ENCODE measurements around the gene PRKCH.
A peak's percentile ranks its signal among the peaks of the same experiment; 100 is the strongest.

The PRKCH gene

DNA sequence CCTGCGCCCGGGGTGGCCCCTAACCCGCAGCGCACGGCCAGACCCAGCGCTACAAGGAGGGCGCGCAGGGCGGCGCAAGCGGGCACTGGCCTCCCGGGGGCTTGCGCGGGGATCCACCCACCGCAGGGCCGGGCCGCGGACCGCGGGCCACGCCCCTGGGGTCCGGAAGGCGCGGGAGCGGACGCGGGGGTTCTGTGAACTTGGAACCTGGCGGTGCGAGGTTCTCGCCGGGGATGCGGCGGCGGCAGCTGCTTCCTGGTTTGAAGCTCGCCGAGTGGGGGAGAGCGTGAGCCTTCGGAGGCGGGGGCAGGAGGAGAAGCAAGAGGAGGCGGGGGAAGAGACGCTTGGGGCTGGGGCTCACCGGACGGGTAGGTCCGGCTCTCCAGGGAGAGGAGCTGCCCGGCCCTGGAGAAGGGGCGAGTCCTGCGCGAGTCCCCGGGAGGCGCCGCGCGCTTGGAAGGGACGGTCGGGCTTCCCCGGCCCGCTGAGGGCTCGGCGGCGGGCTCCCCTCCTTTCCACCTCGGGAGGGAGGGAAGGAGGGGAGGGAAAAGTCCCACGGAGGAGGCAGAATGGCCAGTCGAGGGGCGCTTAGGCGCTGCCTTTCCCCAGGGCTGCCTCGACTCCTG, at the start of gene PRKCH:
PRKCH (plus strand) TSS at position 195 of the 626 bp plus-strand sequence. CDS start 523 bp downstream, outside the sequence.
- intact Hi-C loops (cut with DNase I), result no loop called here
- DNase-seq, result peak; percentile 26 to 86 (median 68)

DNA sequence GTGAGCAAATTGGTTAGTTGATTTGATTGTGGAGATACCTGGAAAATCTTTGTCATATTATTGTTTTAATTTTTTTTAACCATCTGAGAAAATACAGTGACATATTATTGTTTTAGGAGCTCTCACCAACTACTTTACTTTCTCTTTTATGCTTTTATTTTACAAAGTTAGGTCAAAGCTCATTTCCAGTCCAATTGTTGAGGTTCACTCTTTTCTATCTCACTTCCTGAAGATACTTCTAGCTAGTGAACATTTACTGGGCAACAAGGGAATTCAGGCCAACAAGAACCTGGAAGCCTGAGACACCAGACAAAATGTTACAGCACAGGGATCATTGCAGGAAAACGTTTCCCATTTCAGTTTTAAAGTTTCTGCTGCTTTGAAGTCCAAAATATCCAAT, 44.1 kb upstream of the PRKCH start:
- no peak for DNase-seq
- intact Hi-C loops (cut with DNase I), result no loop called here

DNA sequence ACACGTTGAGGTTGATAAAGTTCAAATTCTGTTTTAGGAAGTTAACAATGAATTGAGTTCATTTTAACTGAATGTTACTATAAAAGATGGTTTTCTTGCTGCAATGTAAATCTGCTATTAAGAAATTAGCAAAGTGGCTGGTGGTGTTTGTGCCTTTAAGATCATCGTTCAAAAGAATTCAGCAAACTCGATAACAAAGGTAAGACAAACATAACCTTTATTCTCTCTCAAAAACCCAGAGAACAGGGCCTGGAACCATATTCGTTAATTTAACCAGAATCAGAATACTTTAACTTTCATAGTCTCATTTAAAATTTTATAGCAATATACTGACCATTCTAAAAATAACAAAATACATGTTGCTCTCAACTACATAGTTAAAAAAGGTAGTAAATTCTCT, 43.6 kb upstream of the PRKCH start:
- no peak for DNase-seq
- intact Hi-C loops (cut with DNase I), result no loop called here

DNA sequence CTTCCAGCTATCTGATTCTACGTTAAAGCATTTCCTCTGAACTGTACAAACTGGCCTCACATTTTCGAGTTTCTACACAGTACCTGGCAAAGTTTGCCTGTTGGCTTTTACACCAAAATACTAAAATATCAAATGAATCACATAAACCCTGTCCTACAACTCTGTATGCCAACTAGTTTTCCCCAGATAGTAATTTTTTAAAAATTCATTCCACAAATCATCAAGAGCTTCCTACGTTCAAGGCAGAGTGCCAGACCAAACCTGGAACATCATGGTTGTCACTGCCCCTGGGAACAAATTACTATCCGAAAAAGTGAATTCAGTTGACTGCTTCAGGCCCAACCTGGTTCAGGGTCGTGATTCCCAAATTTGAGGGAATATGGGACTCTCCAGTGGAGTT, 42.3 kb upstream of the PRKCH start:
- DNase-seq, result no peak
- intact Hi-C loops (cut with DNase I), result no loop called here

DNA sequence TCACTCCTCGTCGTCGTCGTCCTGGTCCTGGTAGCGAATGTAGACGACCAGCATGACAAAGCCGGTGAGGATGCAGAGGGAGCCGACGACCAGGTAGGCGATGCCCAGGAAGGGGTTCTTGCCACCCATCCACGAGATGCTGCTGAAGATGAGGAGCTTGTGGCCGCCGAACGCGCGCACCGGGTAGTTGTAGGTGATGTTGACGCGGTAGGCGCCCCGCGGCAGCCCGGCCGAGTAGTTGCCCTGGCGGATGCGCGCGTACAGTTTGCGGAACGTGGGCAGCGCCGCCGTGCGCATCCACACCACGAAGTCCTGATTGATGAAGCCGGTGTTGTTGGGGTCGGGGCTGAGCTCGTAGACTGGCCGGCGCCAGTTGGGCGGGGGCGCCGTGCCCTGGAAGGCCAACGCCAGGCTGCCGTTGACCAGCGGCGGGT, 41.3 kb upstream of the PRKCH start:
- peak in 1 of 42 donors; percentile 31 for DNase-seq
- intact Hi-C loops (cut with DNase I), result no loop called here

DNA sequence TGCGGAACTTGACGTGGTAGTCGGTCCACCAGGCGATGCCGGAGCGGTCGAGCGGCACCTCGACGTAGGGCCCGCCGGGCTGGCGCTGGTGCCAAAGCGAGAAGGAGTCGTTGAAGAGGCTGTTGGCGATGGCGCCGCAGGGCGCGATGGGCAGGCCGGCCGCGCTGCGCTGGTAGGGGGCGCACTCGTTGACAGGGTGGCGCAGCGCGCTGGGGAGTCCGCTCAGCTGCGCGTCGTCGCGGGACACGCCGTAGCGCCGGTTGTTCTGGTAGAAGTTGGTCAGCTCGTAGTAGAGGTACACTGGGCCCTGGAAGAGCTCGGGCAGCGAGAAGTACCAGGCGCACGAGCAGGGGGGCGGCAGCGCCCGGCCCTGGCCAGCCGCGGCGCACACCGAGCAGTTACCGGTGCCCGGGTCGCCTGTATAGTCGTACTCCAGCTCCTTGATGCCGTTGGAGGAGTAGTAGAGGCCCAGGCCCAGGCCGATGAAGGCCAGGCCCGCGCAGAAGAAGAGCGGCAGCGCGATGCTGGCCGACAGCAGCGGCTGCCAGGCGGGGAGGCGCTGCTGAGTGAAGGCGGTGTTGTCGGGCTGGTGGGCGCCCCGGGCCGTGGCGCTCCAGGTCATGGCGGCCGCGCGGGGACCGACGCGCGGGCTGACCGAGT, 40.7 kb upstream of the PRKCH start:
- intact Hi-C loops (cut with DNase I), result no loop called here
- peak in 25 of 42 donors; percentile 7 to 57 (median 28) for DNase-seq

DNA sequence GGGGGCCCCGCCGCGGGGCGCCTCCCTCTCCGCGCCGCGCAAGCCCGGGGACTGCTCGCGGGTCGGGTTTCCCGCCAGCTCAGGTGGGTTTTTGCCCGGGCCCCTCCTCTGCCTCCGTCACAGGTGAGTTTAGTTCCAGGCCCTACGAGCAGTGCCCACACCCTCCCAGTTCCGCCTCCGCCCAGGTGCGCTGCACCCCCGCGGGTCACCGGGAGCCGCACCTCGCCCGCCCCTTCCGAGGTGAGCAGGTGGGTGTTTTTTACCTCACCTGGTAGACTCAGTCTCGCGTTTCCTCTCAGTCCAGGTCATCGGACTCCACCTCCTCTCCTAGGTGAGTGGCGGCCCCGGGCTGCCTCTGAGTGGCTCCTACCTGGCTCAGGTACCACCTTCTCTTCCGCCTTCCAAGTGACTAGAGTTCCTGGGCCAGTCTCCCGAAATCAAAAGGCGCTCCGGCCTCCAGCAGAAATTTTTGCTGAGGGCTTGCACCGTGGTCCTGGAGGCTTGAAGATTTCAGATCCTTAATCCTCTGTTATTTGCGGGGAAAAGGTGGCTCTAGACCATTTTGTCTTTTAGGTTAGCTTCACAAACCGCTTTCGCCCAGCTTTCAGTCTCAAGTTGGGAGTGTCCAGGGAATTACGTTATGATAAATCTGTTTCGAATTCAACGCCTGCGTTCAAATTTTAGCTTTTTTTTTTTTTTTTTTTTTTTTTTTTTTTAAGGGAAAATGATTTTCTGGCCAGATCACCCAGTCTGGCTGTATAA, 40.0 kb upstream of the PRKCH start, which contains the start of gene TMEM30B:
TMEM30B (minus strand) TSS at position 153 of the 762 bp plus-strand sequence. CDS start 191 bp downstream, outside the sequence.
- intact Hi-C loops (cut with DNase I), result no loop called here
- DNase-seq, result peak in 1 of 42 donors; percentile 4

DNA sequence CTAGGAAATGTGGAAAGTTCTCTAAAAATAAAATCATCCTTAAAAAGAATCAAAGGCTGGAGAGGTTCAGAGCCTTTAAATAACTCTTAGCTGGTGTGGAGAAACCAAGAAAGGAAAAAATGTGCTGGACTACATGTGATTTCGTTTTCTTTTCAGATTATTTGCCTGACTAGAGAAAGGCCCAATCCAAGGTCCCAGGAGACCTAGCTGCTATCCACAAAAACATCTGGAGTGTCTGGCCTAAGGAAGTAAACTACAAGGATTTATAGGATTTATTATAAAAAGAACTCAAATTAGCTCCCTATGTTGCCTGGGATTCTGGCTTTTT, 39.5 kb upstream of the PRKCH start:
- intact Hi-C loops (cut with DNase I), result no loop called here
- no peak for DNase-seq

DNA sequence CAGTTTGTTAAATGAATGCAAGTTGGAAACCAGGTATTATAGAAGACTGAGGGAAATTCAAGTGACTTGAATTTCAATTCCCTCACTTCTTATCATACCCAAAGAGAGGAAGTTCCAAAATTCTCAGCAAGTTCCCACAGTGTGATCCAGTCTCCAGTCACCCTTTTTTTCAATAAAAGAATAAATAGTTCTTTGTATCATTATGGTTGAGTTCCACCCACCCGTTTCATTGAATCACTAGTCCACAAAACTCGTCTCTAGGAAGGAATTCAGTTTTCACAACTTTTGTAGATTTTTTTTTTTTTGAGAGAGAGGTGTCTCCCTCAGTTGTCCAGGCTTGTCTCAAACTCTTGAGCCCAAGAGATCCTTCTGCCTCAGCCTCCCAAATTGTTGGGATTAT, 38.6 kb upstream of the PRKCH start:
- intact Hi-C loops (cut with DNase I), result no loop called here
- DNase-seq, result no peak

DNA sequence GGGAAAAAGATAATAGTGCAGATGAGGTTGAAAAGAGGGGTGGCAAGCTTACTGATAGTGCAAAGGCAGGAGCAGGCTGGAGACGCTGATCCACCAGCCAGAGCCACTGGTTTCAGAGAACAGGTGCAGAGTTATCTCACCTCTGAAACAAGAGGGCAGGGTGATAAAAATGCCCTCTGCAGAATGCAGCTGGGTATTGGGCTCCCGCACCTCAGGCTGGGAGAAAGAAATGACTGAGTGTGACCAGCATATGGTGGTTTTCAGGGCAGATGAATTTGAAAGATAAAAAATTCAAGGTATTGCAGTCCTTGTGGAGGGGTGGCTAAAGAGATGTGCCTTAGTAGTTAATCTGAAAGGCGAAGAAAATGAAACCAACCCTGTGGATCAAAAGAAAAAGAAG, 37.4 kb upstream of the PRKCH start:
- DNase-seq, result no peak
- intact Hi-C loops (cut with DNase I), result no loop called here

DNA sequence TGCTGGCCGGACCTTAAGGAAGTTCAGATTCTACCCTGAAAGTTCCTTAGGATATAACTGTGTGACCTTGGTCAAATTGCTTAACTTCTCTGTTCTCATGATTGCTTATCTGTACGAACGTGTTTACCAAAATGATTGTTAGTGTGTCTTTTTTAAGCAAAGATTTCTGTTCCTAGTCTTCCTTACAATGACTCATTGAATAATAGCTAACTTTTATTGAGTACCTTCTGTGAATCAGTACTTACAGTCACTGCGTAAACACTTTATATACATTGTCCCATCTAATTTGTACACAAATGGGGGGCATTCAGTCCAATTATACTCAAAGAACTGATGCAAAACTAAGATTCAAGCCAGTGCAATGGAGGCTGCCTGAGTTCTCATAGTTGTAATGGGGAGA, 36.0 kb upstream of the PRKCH start:
- intact Hi-C loops (cut with DNase I), result no loop called here
- no peak for DNase-seq

DNA sequence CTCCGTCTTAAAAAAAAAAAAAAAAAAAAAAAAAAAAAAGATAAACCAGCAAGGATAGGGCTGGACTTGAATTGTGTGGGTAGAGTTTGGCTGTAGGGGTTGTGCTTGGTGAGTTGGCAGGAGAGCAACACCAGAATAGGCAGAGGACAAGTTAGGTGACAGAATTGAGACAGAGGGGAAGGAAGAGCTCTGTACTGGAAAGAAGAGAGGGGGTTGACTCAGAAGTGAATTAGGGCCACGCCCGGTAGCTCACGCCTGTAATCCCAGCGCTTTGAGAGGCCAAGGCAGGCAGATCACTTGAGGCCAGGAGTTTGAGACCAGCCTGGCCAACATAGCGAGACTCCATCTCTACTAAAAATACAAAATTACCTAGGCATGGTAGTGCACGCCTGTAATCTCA, 34.2 kb upstream of the PRKCH start:
- DNase-seq, result no peak
- intact Hi-C loops (cut with DNase I), result no loop called here

DNA sequence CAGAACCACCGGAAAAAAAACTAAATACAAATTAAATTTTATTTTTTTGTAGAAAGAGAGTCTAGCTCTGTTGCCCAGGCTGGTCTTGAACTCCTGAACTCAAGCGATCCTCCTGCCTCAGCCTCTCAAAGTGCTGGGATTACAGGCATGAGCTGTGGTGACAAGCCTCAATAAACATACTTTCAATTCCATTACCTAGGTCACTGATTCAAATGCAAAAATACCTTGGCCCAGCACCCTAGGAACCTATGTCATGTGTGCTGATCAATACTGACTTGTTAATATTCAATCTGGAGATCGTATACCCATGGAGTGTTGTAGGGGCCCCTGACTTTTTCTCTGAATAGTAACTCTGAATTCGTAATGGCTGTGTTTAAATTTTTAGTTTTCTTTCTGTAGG, 33.2 kb upstream of the PRKCH start:
- intact Hi-C loops (cut with DNase I), result no loop called here

DNA sequence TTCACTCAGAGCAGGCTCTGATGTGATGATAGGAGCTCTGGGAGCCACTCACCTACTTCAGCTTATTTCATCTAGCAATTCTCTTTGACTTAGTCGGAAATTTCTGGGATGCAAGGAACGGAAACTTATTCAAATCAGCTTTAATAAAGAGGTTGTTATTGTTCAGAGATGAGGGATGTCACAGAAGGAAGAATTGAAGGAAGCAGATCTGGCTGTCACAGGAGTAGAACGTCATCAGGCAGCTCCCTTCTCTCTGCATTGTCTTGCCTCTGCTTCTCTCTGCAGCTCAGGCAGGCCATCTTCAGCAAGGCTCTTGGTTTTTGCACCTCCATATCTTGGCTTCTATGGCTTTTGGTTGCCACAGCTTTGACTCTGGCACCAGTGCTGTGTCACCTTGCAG, 32.7 kb upstream of the PRKCH start:
- no peak for DNase-seq
- intact Hi-C loops (cut with DNase I), result no loop called here

More for the DNA sequence above, 33.2 kb upstream of the PRKCH start:
- DNase-seq, result no peak

DNA sequence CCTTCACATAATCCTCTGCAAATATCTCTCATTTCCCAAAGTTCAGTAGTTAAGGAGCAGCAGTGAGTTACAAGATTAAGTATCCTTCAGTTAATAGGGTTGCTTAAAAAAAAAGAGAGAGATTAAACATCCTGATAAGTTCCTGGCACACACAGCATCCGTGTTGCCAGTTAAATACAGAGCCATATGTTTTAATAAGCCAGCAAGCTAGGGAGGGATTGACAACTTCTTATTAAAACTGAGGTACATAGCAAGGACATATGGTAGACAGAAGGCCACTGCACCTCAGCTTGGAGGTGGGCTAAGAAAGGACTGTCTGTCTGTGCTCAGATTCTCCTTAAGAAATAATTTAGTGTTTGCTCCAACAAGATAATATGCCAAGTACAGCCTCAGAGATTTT, 30.7 kb upstream of the PRKCH start:
- intact Hi-C loops (cut with DNase I), result no loop called here
- DNase-seq, result no peak

DNA sequence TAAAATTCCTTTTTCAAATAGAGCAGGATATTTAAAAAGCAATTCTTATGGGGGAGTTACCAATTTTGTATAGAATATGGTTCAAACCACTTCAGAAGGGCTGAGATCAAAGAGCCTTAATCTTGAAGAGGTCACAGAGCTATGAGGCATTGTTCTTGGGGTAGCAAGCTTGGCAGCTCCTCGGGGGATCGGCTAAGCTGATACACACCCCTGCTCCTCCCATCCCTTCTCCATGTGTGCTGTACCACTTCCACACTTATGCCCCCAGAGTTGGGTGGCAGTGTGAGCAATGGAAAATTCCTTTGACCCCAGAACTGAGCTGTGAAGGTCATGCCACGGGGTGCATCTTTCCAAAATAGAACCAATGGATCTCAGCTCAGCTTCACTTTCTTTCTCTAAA, 25.2 kb upstream of the PRKCH start:
- no peak for DNase-seq
- intact Hi-C loops (cut with DNase I), result no loop called here

DNA sequence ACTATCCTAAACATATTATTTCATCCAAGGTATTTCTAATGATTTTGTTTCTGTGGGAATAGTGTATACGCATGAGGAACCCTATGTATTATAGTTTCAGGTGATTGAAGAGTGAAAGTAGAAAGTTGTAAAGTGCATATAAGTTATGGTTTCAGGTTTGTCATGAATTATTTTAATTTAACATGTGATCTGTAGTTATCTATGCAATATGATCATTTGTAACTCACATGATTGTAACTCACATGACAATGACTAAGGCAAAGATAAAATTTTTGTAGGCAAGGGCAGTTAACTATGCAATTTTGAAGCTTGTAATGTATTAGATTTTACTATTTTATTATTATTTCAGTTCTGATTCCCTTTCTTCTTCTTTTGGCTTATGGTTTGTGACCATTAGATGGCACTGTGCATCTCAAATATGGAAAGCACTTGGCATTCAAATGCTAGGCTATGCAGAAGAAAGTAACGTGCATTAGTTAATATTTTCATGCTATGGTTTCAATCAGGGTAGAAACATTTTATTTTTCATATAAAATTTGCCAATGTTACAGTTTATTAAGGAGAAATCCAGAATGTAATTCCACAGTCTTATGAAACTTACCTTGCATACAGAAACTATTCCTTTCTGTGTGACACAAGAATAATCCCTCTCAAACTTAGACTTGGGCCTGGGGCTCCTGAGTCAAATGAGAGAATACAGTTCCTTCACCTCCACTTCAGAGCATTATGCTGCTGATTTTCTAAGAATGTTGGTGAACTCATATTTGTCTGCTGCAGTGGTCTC, 24.5 kb upstream of the PRKCH start:
- peak in 3 of 42 donors; percentile 17 to 26 (median 23) for DNase-seq
- intact Hi-C loops (cut with DNase I), result no loop called here

DNA sequence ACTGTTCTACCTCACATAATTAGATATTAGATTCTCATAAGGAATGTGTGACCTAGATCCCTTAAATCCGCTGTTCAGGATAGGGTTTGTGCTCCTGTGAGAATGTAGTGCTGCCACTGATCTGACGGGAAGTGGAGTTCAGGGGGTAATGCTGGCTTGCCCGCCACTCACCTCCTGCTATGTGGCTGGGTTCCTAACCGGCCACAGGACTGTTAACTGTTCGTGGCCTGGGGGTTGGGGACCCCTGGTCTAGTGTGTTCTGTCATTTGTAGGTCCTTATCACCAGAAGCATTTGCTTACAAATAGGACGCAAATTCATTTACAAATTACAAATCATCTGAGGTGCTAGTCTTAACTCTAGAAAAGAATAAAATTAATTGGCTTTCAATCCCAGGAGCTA, 23.8 kb upstream of the PRKCH start:
- intact Hi-C loops (cut with DNase I), result no loop called here
- no peak for DNase-seq

DNA sequence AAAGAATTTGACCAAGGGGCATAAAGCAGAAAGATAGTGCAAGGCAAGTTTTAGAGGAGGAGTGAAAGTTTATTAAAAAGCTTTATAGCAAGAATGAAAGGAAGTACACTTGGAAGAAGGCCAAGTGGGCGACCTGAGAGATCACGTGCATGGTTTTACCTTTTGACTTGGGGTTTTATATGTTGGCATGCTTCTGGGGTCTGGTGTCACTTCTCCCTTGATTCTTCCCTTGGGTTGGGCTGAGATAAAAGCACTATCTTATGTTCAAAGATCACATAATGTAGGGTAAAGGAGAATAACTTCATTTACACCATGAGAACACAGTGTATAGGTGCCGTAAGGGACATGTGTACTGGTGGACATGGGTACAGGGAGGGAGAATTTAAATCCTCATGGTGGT, 22.6 kb upstream of the PRKCH start:
- intact Hi-C loops (cut with DNase I), result no loop called here
- no peak for DNase-seq

DNA sequence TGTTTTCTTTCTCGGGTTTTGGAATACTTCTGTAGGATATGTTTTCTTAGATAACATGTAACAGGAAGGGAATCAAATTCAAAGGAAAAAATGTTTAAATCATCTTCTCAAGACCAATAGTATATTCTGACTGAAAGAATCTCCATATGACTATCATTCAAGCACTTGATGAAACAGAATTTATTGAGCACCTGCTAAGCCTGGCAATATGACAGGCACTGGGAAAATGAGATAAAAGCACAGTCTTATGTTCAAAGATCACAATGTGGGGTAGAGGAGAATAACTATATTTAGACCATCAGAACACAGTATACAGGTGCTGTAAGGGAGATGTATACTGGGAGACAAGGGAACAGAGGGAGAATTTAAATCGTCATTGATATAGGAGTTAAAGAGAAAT, 21.2 kb upstream of the PRKCH start:
- no peak for DNase-seq
- intact Hi-C loops (cut with DNase I), result no loop called here

Data from head of caudate nucleus (tissue), 42 donors.